Erythroblast (primary cell): ENCODE data around the gene NCR3LG1.

Source experiments
- GATA1 ChIP-seq: IDR thresholded peaks from 2 replicates; pipeline ENCODE4 v1.6.1; 2011; ENCODE audit warnings: low read depth, mild to moderate bottlenecking, control low read depth, low read length, moderate library complexity
- POLR2A ChIP-seq: IDR thresholded peaks from 2 replicates; pipeline ENCODE4 v1.6.1; 2011; ENCODE audit warnings: mild to moderate bottlenecking, low read length

- no peak for TF ChIP-seq POLR2A
- TF ChIP-seq GATA1 = no peak
Measured at GRCh38 chr11:17423533-17424310, 72.1 kb downstream of the NCR3LG1 start.
